Thymus (tissue), 11 donors: Measurements from ENCODE around the gene CLSTN2. TPM values are rescaled to one million over a fixed set of nuclear protein-coding genes. Genes with fewer than 3 reads are reported as not detected.

ENCODE experiments used
- DNase-seq, 9 donors: peaks; one replicate each; pipeline ENCODE4 v3.0.0-alpha.2; 2013; ENCODE audit warnings: low spot score in 9 of 9, low read depth in 6 of 9, missing footprints in 1 of 9
- H3K27ac ChIP-seq, 2 donors: one replicate each; pipeline ENCODE4 v1.5.1; 2013; ENCODE audit warnings: control low read depth in 1 of 2, low read depth in 1 of 2, low read length in 1 of 2, mild to moderate bottlenecking in 1 of 2, moderate library complexity in 1 of 2
- H3K27me3 ChIP-seq, 2 donors: one replicate each; pipeline ENCODE4 v1.5.1; 2013; ENCODE audit warnings: low read length in 1 of 2; ENCODE audit not compliant: control insufficient read depth in 2 of 2, insufficient read depth in 1 of 2
- H3K36me3 ChIP-seq, 2 donors: one replicate each; pipeline ENCODE4 v1.5.1; 2013; ENCODE audit warnings: low read length in 1 of 2, mild to moderate bottlenecking in 1 of 2, moderate library complexity in 1 of 2; ENCODE audit not compliant: control insufficient read depth in 2 of 2, insufficient read depth in 2 of 2
- H3K4me1 ChIP-seq, 2 donors: one replicate each; pipeline ENCODE4 v1.5.1; 2013; ENCODE audit warnings: low read length in 2 of 2; ENCODE audit not compliant: control insufficient read depth in 2 of 2, insufficient read depth in 2 of 2
- H3K4me3 ChIP-seq, 2 donors: one replicate each; pipeline ENCODE4 v1.5.1; 2013; ENCODE audit warnings: low read length in 2 of 2, control low read depth in 1 of 2, mild to moderate bottlenecking in 1 of 2
- H3K9me3 ChIP-seq, 2 donors: one replicate each; pipeline ENCODE4 v1.5.1; 2013; ENCODE audit warnings: low read length in 1 of 2, mild to moderate bottlenecking in 1 of 2; ENCODE audit not compliant: control insufficient read depth in 2 of 2, insufficient read depth in 1 of 2
- WGBS: extraction: QIAGEN DNeasy Blood & Tissue Kit; methylation state at CpG from one replicate; pipeline ENCODE4 v1.1.7; 2013; 5-methylcytosine and 5-hydroxymethylcytosine counted together
- polyA plus RNA-seq: library from polyadenylated mRNA; stranded (reverse); fragments of 200-250 nt; gene quantifications from one replicate; pipeline ENCODE4 v1.2.3, GENCODE V29; 2013
- total RNA-seq: library from RNA; stranded (reverse); fragments of 120-200 nt; gene quantifications from one replicate; pipeline ENCODE4 v1.2.4, GENCODE V29; 2013
- donor health status: healthy.

Gene CLSTN2
- total and polyA plus RNA-seq, 2 donors = 0.25 to 0.61 TPM

- Histone ChIP-seq H3K9me3 (no peaks in the 10 kb centered on the region), H3K27me3 (no peaks in the 10 kb centered on the region), H3K4me3 (no peak overlapping the region), H3K36me3 (no peaks in the 10 kb centered on the region), H3K4me1 (no peaks in the 10 kb centered on the region), H3K27ac (no peak overlapping the region)
- DNase-seq = no peak
- 76% methylated on average over 2 of the region's 2 CpGs for whole genome bisulfite sequencing
Measured at GRCh38 chr3:140463355-140463754, 528.4 kb downstream of the CLSTN2 start.

GRCh38 chr3:140465988-140466387 is 531.0 kb downstream of the CLSTN2 start:
- no peak overlapping the region for H3K27ac ChIP-seq
- no peaks in the 10 kb centered on the region for H3K36me3 ChIP-seq
- no peak for DNase-seq
- H3K4me3 ChIP-seq = no peak overlapping the region
- H3K4me1 ChIP-seq = no peaks in the 10 kb centered on the region
- H3K27me3 ChIP-seq = peaks cover 0 to 2% of the 10 kb centered on the region in 2 donors
- H3K9me3 ChIP-seq = no peaks in the 10 kb centered on the region

GRCh38 chr3:140466535-140466934 is 531.5 kb downstream of the CLSTN2 start:
- no peak for DNase-seq
- Histone ChIP-seq H3K27me3 (peaks cover 0 to 2% of the 10 kb centered on the region in 2 donors), H3K9me3 (no peaks in the 10 kb centered on the region), H3K27ac (no peak overlapping the region), H3K4me3 (no peak overlapping the region), H3K36me3 (no peaks in the 10 kb centered on the region), H3K4me1 (no peaks in the 10 kb centered on the region)
- WGBS = 97% methylated on average over 9 of the region's 9 CpGs

- Histone ChIP-seq H3K36me3 (no peaks in the 10 kb centered on the region), H3K4me3 (no peak overlapping the region), H3K27ac (no peak overlapping the region), H3K27me3 (peaks cover 0 to 2% of the 10 kb centered on the region in 2 donors), H3K9me3 (no peaks in the 10 kb centered on the region), H3K4me1 (no peaks in the 10 kb centered on the region)
- no peak for DNase-seq
- WGBS = 81% methylated on average over 4 of the region's 4 CpGs
Measured at GRCh38 chr3:140467104-140467577, 532.2 kb downstream of the CLSTN2 start.

GRCh38 chr3:140467796-140468315 is 532.9 kb downstream of the CLSTN2 start:
- Histone ChIP-seq H3K36me3 (no peaks in the 10 kb centered on the region), H3K27ac (no peak overlapping the region), H3K27me3 (peaks cover 0 to 2% of the 10 kb centered on the region in 2 donors), H3K9me3 (no peaks in the 10 kb centered on the region), H3K4me3 (no peak overlapping the region), H3K4me1 (no peaks in the 10 kb centered on the region)
- DNase-seq = no peak

DNA sequence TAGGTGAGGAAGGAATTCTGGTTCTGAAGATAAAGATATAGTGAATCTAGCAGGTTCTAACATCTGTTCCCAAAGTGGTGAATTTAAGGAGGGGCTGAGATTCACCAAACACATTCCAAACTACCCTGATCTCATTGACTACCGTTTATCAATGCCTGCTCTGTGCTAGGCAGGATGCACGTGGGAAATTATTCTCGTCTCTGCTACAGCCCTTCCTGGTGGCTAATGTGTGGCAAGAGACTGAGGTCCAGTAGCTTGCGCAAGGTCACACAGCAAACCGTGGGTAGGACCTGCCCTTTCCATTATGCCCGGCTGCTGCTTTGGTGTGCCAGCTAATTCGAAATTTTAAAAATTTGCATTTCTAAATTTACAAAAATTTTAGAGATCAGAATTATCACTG is 533.4 kb downstream of the CLSTN2 start:
- Histone ChIP-seq H3K36me3 (no peaks in the 10 kb centered on the region), H3K27ac (no peak overlapping the region), H3K4me3 (no peak overlapping the region), H3K27me3 (peaks cover 0 to 2% of the 10 kb centered on the region in 2 donors), H3K4me1 (no peaks in the 10 kb centered on the region), H3K9me3 (no peaks in the 10 kb centered on the region)
- no peak for DNase-seq
- 67% methylated on average over 7 of the region's 7 CpGs for WGBS

DNA sequence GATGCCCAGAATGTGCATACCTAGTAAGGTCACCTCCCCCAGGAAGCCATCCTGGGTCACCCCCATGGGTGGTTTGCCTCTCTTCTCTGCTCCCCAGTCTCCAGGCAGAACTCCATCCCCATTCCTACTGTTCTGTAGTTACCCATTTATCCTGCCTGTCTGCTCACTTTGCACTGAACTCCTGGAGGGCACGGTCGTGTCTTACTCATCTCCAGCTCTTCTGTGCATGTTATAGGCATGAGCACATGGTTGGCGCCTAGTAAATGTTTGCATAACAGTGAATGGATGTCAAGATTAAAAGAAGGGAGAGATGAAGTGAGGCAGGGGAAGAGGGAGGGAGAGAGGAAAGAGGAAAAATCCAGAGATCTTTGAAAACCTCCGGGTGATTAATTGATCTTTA is 534.5 kb downstream of the CLSTN2 start:
- no peak for DNase-seq
- H3K36me3 ChIP-seq = no peaks in the 10 kb centered on the region
- WGBS = 83% methylated on average over 4 of the region's 4 CpGs

DNA sequence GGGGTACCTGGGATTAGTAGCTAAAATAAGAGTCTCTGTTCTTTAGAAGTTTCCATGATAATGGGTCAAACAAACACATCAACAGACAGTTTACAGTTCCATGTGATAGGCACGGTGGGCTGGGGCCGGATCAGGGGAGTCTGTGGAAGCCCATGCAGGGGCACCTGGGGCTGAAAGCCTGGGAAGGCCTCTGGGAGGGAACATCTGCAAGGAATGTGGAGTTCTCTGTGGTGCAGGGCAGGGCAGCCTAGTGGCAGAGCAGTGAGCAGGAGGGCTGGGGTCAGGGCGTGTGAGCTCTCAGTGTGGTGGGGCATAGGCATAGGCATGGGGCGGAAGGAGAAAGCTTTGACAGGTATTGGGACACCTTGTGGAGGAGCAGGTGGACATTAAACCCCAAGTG is 535.2 kb downstream of the CLSTN2 start:
- H3K4me1 ChIP-seq = no peaks in the 10 kb centered on the region
- peaks cover 0 to 2% of the 10 kb centered on the region in 2 donors for H3K27me3 ChIP-seq
- WGBS = 70% methylated on average over 4 of the region's 4 CpGs
- no peak overlapping the region for H3K27ac ChIP-seq
- H3K4me3 ChIP-seq = no peak overlapping the region
- no peak for DNase-seq
- H3K36me3 ChIP-seq = no peaks in the 10 kb centered on the region
- no peaks in the 10 kb centered on the region for H3K9me3 ChIP-seq

More for the DNA sequence above, 534.5 kb downstream of the CLSTN2 start:
- H3K27ac ChIP-seq = no peak overlapping the region
- peaks cover 0 to 2% of the 10 kb centered on the region in 2 donors for H3K27me3 ChIP-seq
- no peaks in the 10 kb centered on the region for H3K9me3 ChIP-seq
- no peak overlapping the region for H3K4me3 ChIP-seq
- H3K4me1 ChIP-seq = no peaks in the 10 kb centered on the region

- no peaks in the 10 kb centered on the region for H3K36me3 ChIP-seq
- no peak overlapping the region for H3K4me3 ChIP-seq
- 90% methylated on average over 2 of the region's 2 CpGs for WGBS
- no peaks in the 10 kb centered on the region for H3K9me3 ChIP-seq
- H3K27ac ChIP-seq = no peak overlapping the region
- peaks cover 0 to 2% of the 10 kb centered on the region in 2 donors for H3K27me3 ChIP-seq
- H3K4me1 ChIP-seq = no peaks in the 10 kb centered on the region
- no peak for DNase-seq
Measured at GRCh38 chr3:140470962-140471361, 536.0 kb downstream of the CLSTN2 start.
